Measurements from ENCODE around the gene ABCB1. TPM values are rescaled to one million over a fixed set of nuclear protein-coding genes. Genes with fewer than 3 reads are reported as not detected.

Gene ABCB1
- total RNA-seq, 2 donors from 2014 or later: 1.5 to 3.0 TPM

DNA sequence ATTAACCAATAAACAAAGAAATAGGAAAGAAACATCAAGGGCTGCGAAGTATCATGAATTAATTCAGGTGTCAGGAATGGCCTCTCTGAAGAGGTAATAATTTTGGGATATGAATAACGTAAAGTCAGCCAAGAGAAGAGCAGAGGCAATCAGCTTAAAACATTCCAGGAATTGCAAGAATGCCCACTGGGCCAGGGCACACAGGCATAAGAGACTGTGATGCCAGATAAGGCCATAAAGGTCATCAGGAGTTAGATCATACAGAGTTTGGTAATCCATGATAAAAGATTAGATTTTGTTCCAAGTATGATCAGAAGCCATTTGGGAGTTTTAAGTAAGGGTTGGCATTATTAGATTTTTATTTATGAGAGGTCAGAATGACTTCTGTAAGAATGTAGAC is 72.0 kb downstream of the ABCB1 start:
- Histone ChIP-seq H3K4me3 (no peak overlapping the region), H3K4me1 (no peaks in the 10 kb centered on the region), H3K36me3 (no peaks in the 10 kb centered on the region), H3K9me3 (no peaks in the 10 kb centered on the region), H3K27me3 (no peaks in the 10 kb centered on the region), H3K27ac (no peak overlapping the region)
- no peak for TF ChIP-seq CTCF (IDR thresholded peaks at IDR 0.05)
- no peak for DNase-seq (ENCODE audit: low spot score)

- no peaks in the 10 kb centered on the region for H3K27me3 ChIP-seq
- TF ChIP-seq CTCF (IDR thresholded peaks at IDR 0.05): no peak
- H3K4me3 ChIP-seq: no peak overlapping the region
- no peak for DNase-seq (ENCODE audit: low spot score)
- H3K4me1 ChIP-seq: peaks cover 0 to 5% of the 10 kb centered on the region in 2 donors
- H3K27ac ChIP-seq: no peak overlapping the region
- H3K36me3 ChIP-seq: no peaks in the 10 kb centered on the region
- no peaks in the 10 kb centered on the region for H3K9me3 ChIP-seq
Observed at GRCh38 chr7:87518735-87519134, 81.9 kb downstream of the ABCB1 start.

GRCh38 chr7:87517891-87518290 is 82.8 kb downstream of the ABCB1 start:
- no peak for DNase-seq (ENCODE audit: low spot score)
- no peak for TF ChIP-seq CTCF (IDR thresholded peaks at IDR 0.05)
- Histone ChIP-seq H3K36me3 (no peaks in the 10 kb centered on the region), H3K9me3 (no peaks in the 10 kb centered on the region), H3K4me1 (peaks cover 0 to 5% of the 10 kb centered on the region in 2 donors), H3K4me3 (no peak overlapping the region), H3K27ac (no peak overlapping the region), H3K27me3 (no peaks in the 10 kb centered on the region)

DNA sequence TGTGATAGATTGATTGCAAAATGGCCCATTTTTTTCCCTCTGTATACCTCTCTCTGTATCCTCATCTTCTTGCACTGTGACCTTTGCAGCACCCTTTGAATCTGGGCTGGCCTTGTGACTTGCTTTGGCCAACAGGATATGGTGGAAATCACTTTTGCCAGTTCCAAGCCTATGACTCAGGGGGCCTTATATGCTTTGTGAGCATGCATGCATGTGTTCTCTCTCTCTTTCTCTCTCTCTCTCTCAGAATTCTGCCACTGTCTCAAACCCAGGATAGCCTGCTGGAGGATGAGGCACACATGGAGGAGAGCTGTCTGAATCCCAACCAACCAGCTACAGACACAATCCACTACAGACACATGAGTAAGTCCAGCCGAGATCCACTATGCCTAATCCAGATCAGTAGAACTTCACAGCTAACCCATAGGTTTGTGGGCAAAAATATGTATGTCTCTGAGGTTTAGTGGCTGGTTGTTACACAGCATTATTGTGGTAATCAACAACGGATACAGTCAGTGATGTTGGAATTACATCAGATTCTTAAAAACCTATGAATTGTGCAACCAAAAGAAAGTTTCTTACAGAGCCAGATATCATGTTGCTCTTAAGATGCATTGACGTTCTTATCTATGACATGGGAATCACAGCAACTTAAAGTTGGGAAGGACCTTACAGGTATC is 83.4 kb downstream of the ABCB1 start:
- no peak overlapping the region for H3K4me3 ChIP-seq
- no peak overlapping the region for H3K27ac ChIP-seq
- H3K27me3 ChIP-seq: no peaks in the 10 kb centered on the region
- H3K9me3 ChIP-seq: no peaks in the 10 kb centered on the region
- peaks cover 0 to 5% of the 10 kb centered on the region in 2 donors for H3K4me1 ChIP-seq
- no peak for TF ChIP-seq CTCF (IDR thresholded peaks at IDR 0.05)
- no peak for DNase-seq (ENCODE audit: low spot score)
- no peaks in the 10 kb centered on the region for H3K36me3 ChIP-seq

DNA sequence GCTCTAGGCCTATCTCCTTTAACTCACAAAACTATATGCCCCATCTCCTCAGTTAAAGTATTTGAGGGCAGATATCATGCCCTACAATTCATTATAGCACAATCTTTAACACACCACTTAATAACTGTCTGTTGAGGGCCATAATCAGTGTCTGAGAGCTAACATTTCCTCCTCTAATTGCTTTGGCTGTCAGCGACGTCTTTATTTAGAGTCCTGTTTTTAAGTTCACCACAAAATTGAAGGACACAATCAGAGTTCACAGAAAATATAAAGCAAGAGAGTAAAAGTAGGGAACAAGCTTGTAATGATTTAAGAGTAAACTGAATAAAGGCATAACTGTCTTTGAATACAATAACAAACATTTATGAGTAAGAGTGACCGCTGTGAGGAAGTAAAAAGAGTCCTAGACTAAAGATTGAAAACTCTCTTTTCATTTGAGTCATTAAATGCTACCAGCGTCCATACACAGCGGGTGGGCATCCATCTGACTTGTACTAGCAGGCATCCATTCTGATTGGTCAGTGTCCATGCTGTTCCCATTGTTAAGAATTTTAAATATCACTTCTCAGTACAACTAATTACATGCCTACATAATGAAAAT is 86.8 kb downstream of the ABCB1 start:
- no peak for TF ChIP-seq CTCF (IDR thresholded peaks at IDR 0.05)
- DNase-seq (ENCODE audit: low spot score): no peak
- no peaks in the 10 kb centered on the region for H3K9me3 ChIP-seq
- no peaks in the 10 kb centered on the region for H3K27me3 ChIP-seq
- H3K4me1 ChIP-seq: peaks cover 0 to 5% of the 10 kb centered on the region in 2 donors
- H3K4me3 ChIP-seq: no peak overlapping the region
- no peak overlapping the region for H3K27ac ChIP-seq
- no peaks in the 10 kb centered on the region for H3K36me3 ChIP-seq

All from right atrium auricular region (tissue), 2 donors.